Hepatocyte (in vitro differentiated cells): ENCODE results near the gene KIAA0319L.

Experiments
- CTCF ChIP-seq: fragments of 200-600 bp; sonication (generic); IDR thresholded peaks from 2 replicates; pipeline ENCODE4 v1.5.1; 2016; ENCODE audit warnings: antibody characterized with exemption, mild to moderate bottlenecking; ENCODE audit not compliant: poor library complexity
- EZH2 ChIP-seq: fragments of 200-600 bp; sonication (generic); IDR thresholded peaks from 2 replicates; pipeline ENCODE4 v1.6.1; 2016; ENCODE audit warnings: antibody characterized with exemption, mild to moderate bottlenecking, borderline replicate concordance
- EZH2phosphoT487 ChIP-seq: fragments of 200-600 bp; sonication (generic); IDR thresholded peaks from one replicate; pipeline ENCODE4 v1.6.1; 2018; ENCODE audit warnings: antibody characterized with exemption, mild to moderate bottlenecking, low read depth, moderate library complexity; ENCODE audit not compliant: unreplicated experiment, severe bottlenecking

- TF ChIP-seq CTCF (no peak), EZH2 (no peak), EZH2phosphoT487 (no peak)
Observed at GRCh38 chr1:35506960-35507912, 50.0 kb downstream of the KIAA0319L start.
